Neural progenitor cell (in vitro differentiated cells): ENCODE results near the gene LRP1B.

Experiments used
- EZH2 ChIP-seq: fragments of 200-600 bp; sonication (generic); IDR thresholded peaks from 2 replicates; pipeline ENCODE4 v1.6.1; 2017; ENCODE audit warnings: antibody characterized with exemption, mild to moderate bottlenecking, moderate library complexity
- TF ChIP-seq, protein P1 (sequence below): fragments of 200-600 bp; sonication (generic); IDR thresholded peaks from 2 replicates; pipeline ENCODE4 v1.5.1; 2017; ENCODE audit warnings: antibody characterized with exemption, mild to moderate bottlenecking

DNA sequence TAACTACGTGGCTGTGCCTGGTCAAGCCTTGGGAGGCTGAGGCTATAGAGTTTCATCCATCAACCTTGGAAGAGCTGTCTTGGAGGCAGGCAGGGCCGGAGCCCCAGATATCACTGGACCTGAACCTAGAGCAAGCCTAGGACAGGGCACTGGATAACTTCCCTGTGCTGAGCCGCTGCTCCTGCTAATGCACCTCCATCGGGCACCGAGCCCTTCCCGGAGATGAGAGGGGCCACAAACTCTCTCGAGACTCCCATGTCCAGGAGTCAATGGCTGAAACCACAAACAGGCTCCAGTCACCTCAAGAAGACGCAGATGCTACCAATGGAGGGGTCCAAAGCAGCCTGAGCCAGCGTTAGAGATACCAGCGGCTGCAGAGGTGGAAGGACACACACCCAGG, 866.0 kb downstream of the LRP1B start:
- TF ChIP-seq, protein P1, sequence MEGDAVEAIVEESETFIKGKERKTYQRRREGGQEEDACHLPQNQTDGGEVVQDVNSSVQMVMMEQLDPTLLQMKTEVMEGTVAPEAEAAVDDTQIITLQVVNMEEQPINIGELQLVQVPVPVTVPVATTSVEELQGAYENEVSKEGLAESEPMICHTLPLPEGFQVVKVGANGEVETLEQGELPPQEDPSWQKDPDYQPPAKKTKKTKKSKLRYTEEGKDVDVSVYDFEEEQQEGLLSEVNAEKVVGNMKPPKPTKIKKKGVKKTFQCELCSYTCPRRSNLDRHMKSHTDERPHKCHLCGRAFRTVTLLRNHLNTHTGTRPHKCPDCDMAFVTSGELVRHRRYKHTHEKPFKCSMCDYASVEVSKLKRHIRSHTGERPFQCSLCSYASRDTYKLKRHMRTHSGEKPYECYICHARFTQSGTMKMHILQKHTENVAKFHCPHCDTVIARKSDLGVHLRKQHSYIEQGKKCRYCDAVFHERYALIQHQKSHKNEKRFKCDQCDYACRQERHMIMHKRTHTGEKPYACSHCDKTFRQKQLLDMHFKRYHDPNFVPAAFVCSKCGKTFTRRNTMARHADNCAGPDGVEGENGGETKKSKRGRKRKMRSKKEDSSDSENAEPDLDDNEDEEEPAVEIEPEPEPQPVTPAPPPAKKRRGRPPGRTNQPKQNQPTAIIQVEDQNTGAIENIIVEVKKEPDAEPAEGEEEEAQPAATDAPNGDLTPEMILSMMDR, result no peak
- no peak for TF ChIP-seq EZH2
